ENCODE data around the gene SEC62.
A peak's percentile ranks its signal among the peaks of the same experiment; 100 is the strongest.

Gene SEC62

GRCh38 chr3:169966951-169967915 is 626 bp downstream of the SEC62 start:
- peak; percentile 10 for DNase-seq (ENCODE audit: low read depth)

- no peak for DNase-seq (ENCODE audit: low read depth)
Measured at GRCh38 chr3:169968224-169968885, 1.7 kb downstream of the SEC62 start.

DNA sequence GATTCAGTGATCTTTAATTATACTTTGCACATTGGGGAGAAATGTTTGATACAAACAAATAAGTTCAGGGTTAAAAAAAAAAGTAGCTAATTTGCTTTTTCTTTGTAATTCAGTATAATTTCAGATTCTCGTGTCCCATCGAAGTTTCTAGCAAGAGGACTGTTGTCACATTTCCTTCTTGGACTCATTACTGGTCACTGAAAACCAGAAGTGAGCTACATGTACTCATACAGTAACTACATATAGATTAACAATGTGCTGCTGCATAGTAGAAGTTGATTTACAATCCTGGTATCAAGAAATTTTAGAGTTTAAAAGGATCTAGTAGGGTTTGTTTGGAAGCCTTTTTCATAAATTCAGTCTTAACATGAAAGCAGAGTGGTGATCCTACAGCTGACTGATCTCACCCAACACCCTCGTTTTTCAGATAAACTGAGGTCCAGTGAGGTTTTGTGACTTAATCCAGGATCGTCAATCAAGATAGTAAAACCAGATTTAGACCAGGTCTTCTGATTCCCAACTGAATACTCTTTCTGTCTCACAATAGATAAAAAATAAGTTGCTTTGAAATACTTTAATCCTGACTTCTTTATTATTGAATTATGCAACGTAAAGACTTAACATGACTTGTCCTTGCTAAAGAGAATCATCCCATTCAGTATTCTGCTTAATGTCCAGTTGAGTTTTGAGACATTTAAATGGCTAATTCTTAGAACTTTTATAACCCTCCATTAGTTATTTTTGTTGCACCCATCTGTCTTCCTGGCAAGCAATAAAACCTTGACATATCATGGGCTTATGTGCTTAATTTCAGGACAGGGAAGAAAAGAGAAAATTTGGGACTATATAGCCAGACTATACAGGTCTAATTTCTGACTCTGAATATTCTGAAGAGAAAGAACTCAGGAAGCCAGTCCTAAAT is 2.8 kb downstream of the SEC62 start:
- DNase-seq (ENCODE audit: low read depth) = no peak

DNA sequence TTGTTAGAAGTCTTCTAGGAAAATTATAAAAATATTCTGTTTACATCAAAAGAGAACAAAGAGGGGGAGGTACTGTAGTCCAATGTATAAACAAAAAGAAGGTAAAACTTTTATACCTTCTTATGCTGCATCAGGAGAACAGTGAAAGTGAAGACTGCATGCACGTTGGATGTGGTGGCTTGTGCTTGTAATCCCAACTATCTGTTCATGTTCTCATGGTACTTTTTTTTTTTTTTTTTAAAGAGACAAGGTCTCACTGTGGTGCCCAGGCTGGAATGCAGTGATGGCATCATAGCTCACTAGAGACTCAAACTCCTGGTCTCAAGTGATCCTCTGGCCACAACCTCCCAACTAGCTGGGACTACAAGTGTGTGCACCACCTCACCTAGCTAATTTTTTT is 4.2 kb downstream of the SEC62 start:
- no peak for DNase-seq (ENCODE audit: low read depth)

DNA sequence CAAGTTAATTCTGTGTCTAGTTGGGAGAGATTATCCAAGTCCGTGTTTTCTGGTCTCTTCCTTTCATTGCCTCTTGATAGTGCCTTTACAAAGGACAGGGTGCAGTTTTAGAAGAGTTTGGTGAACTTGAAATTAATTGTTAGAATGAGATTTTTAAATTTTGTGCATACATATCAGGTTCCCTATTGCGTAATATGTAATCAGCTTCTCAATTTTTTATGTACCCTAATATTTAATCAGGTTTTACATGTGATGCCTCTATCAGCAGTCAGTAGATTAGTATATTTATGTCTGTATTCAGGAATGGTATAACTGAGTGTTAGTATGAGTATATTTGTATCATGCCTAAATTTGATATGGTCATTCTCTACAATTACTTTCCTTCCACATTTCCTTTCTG is 4.9 kb downstream of the SEC62 start:
- DNase-seq (ENCODE audit: low read depth) = no peak

- no peak for DNase-seq (ENCODE audit: low read depth)
Measured at GRCh38 chr3:169980055-169980454, 13.4 kb downstream of the SEC62 start.

DNA sequence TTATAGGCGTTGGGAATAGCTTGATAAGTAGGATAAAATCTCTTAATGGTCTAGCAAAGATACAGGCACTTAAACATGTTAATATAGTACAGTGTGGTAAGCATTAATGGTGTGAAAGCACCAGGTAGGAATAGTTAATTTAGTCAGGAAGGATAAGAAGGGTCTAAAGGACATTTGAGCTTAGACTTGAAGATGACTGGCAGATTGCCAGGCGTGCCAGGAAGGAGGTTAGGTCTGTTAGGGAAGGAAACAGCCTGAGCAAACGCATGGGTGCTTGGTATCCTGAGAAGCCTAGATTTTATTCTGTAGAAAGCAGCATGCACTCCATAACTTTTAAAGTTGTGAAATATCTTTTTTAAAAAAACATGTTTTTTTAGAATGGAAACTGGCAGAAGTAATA is 17.7 kb downstream of the SEC62 start:
- DNase-seq (ENCODE audit: low read depth) = no peak

DNA sequence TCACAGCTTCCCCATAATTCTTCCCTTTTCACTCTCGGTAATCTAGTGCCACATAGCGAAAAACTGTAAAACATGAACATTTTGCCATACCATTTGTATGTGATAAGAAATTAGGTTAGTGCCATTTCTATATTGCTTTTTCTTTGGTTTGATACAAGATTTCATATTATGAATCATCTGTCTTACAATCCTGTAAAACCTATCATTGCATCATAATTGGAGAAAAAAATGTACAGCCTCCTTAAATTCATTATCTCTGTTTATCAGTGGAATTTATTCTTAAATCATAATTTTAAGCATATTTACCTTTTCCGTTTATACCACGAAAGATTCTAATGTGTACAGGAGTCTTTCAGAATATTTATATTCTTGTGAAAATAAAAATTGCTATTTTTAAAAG is 23.8 kb downstream of the SEC62 start:
- DNase-seq (ENCODE audit: low read depth) = no peak

DNA sequence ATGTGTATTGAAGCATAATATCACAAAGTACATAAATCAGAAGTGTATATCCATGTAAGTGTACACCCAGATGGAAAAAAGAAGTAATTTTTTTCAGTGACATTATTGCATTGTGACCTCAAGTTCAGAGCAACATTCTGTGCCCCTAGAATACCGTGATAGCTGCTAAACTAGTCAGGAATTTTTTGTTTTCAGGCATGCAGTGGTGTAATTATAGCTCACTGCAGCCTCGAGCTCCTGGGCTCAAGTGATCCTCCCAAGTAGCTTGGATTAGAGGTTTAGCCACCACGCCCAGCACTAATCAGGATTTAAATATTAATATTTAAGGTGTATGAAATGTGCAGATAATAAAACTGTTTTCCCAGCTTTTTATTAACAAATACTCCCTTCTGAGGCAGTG is 25.5 kb downstream of the SEC62 start:
- DNase-seq (ENCODE audit: low read depth) = no peak

- DNase-seq (ENCODE audit: low read depth) = no peak
Measured at GRCh38 chr3:169992781-169993180, 26.2 kb downstream of the SEC62 start.

- no peak for DNase-seq (ENCODE audit: low read depth)
Measured at GRCh38 chr3:169993761-169994160, 27.2 kb downstream of the SEC62 start.

GRCh38 chr3:169996063-169996462 is 29.5 kb downstream of the SEC62 start:
- no peak for DNase-seq (ENCODE audit: low read depth)

GRCh38 chr3:169998668-169999131 is 32.1 kb downstream of the SEC62 start:
- no peak for DNase-seq (ENCODE audit: low read depth)

- DNase-seq (ENCODE audit: low read depth) = no peak
Measured at GRCh38 chr3:169999433-169999832, 32.8 kb downstream of the SEC62 start.

DNA sequence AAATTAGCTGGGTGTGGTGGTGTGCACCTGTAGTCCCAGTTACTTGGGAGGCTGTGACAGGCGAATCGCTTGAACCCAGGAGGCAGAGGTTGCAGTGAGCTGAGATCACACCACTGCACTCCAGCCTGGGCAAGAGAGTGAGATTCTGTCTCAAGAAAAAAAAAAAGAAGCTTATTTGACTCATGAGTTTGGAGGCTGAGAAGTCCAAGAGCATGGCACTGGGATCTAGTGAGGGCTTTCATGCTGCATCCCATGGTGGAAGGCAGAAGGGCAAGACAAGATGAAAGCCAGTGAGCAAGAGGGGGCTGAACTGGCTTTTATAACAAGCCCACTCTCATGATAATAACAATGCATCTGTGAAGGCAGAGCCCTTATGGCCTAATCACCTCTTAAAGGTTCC is 33.4 kb downstream of the SEC62 start:
- no peak for DNase-seq (ENCODE audit: low read depth)

GRCh38 chr3:170002231-170002630 is 35.6 kb downstream of the SEC62 start:
- no peak for DNase-seq (ENCODE audit: low read depth)

DNA sequence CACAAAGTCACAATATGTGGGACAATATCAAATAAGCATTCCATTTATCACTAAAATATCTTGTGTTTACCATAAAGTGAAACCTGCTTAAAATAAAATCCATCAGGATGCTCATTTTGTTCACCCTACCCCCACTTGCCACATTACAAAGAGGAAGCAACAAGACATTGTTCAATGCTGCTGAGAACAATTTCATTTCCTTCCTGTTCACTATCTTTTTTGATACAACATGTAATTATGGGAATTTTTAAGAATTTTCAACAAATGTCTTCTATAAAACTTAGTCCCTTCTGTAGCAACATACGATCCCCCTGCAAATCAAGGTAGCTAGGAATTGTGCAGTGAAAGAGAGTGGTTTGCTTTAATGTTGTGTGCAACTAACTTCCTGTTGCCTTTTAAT is 36.3 kb downstream of the SEC62 start:
- no peak for DNase-seq (ENCODE audit: low read depth)

DNA sequence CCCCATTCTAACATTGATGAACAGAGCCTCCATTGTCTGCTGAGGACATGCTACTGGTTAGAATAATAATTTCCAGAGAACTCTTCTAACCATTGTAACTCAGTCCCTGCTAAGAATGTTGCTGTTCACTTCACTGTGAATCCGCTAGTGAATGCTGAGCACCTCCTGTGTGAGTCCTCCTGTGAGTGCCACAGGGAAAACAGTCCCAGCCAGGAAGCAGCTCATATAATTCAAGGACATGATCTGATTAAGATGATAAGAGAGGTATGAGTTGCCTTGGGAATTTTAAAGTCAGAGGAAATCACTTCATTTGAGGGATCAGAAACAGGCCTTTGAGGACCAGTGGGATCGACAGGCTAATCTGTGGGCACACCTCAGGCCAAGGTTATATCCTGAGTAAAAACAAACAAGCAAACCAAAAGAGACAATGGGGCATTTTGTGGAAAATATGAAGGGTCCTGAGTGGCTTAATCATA is 37.3 kb downstream of the SEC62 start:
- no peak for DNase-seq (ENCODE audit: low read depth)

GRCh38 chr3:170007031-170007663 is 40.5 kb downstream of the SEC62 start:
- no peak for DNase-seq (ENCODE audit: low read depth)

- no peak for DNase-seq (ENCODE audit: low read depth)
Measured at GRCh38 chr3:170010498-170010897, 43.9 kb downstream of the SEC62 start.

DNA sequence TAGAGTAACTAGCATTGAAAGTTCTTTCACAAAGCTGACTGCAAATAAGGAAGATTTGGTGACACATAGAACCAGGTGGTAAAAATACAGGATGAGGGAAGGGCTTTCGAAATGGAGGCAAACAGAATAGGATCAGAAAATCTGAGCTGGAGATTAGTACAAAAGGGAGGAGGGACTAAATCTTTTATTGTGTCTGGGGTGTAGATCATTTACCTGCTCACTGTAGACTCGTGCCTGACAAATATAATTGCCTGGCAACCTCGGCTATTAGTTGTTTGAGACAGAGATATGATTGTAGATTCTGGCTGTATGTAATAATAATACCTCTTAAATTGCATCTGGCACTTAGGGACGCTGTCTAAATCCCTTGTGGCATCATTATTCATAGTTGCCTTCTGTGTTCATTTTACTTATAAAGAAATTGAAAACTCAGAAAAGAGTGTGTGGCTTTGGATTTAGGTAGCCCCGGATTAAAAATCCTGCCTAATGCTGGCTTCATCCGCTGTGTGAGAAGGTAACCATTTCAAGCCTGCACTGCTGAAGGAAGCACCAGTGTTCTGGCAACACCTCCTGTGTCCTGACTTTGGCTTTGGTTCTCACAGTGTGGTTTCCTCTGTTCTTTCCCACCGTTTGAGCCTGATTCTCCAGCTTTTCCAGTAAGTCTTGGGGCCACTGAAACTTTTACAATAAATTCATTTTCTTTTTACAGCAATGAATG is 46.2 kb downstream of the SEC62 start:
- no peak for DNase-seq (ENCODE audit: low read depth)

All from stimulated activated CD8-positive, alpha-beta memory T cell treated with anti-CD3 and anti-CD28 coated beads, Interleukin-15, amount 100 ng/mL, for 24 hours (primary cell).